Coronary artery (tissue), 2 donors: ENCODE results near the gene HMOX2.
A peak's percentile ranks its signal among the peaks of the same experiment; 100 is the strongest.

ENCODE experiments used
- DNase-seq: peaks from one replicate; pipeline ENCODE4 v3.0.0-alpha.2; 2017; ENCODE audit warnings: low spot score
- H3K27ac ChIP-seq, 2 donors: fragments of 200-600 bp; sonication (generic); one replicate each; pipeline ENCODE4 v1.5.1; 2016 to 2019
- H3K4me3 ChIP-seq: fragments of 200-600 bp; sonication (generic); 2 replicates; pipeline ENCODE4 v1.5.1; 2016; ENCODE audit warnings: mild to moderate bottlenecking, moderate library complexity
- TF ChIP-seq, protein P1 (sequence below): fragments of 200-600 bp; sonication (generic); IDR thresholded peaks from one replicate; pipeline ENCODE4 v1.5.1; 2019; ENCODE audit warnings: antibody characterized with exemption

HMOX2 gene, protein sequence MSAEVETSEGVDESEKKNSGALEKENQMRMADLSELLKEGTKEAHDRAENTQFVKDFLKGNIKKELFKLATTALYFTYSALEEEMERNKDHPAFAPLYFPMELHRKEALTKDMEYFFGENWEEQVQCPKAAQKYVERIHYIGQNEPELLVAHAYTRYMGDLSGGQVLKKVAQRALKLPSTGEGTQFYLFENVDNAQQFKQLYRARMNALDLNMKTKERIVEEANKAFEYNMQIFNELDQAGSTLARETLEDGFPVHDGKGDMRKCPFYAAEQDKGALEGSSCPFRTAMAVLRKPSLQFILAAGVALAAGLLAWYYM

DNA sequence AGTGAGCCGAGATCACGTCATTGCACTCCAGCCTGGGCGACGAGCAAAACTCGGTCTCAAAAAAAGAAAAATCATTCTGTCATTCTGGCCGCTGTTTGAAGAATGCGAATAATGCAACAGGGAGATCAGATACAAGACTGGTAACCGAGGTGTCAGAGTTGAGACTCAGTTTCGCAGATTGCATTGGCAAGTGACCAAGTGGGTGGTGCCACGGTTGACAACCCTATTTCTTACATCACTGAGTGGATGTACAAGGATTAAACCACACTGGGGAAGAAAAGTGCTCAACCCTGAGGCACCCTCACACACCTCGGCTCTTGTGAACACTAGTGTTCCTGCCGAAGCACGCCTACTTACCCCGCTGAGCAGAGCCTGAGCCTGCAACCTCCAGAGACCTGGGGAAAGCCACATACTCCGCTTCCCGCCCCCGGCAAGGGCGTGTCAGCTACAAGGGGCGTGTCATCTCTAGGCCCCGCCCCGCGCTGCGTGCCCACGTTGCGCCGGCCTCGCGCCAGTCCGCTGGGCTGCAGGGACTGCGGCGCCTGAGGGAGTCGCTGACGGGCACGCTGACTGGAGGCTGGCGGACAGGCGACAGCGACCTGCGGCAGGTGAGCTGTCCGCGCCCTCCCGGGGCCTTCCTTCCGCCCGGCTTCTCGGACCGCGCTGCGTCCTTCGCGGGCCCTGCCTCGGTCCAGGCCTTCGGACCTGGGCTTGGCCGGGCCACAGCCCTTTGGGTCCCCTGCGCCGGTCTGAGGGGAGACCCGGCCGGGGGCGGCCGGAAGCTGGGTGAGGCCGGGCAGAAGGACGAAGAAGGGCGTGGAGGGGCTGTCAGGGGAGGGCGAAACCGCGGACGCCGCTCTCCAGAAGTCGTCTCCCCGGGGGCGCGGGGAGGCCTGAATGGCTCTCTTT lies at the start of gene HMOX2:
Gene HMOX2 (plus strand): TSS at position 519 of the 909 bp plus-strand sequence. CDS start 29,127 bp downstream, outside the sequence.
- peak; percentile 93 for DNase-seq
- Histone ChIP-seq H3K27ac (peak within 1 kb of the TSS; percentile 68 to 88), H3K4me3 (peak within 1 kb of the TSS; percentile 99)
- TF ChIP-seq, protein P1, sequence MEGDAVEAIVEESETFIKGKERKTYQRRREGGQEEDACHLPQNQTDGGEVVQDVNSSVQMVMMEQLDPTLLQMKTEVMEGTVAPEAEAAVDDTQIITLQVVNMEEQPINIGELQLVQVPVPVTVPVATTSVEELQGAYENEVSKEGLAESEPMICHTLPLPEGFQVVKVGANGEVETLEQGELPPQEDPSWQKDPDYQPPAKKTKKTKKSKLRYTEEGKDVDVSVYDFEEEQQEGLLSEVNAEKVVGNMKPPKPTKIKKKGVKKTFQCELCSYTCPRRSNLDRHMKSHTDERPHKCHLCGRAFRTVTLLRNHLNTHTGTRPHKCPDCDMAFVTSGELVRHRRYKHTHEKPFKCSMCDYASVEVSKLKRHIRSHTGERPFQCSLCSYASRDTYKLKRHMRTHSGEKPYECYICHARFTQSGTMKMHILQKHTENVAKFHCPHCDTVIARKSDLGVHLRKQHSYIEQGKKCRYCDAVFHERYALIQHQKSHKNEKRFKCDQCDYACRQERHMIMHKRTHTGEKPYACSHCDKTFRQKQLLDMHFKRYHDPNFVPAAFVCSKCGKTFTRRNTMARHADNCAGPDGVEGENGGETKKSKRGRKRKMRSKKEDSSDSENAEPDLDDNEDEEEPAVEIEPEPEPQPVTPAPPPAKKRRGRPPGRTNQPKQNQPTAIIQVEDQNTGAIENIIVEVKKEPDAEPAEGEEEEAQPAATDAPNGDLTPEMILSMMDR: no peak

DNA sequence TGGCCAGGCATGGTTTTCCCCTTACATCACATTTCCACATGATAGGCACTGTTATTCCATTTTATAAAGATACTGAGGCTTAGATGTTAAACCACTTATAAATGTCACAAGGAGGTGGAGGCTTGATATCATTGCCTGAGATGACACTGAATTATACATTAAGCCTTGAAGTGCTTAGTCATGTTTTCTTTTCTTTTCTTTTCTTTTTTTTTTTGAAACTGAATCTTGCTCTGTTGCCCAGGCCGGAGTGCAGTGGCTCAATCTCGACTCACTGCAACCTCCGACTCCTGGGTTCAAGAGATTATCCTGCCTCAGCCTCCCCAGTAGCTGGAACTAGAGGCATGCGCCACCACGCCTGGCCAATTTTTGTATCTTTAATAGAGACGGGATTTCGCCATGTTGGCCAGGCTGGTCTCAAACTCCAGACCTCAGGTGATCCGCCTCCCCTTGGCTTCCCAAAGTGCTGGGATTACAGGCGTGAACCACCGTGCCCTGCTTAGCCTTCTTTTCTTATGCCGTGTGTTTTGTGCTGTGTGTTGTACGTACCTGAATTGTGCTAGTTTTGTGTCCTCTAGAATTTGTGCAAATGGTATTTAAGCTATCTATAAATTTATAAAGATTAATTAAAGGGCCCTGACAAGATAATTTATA lies 49.4 kb upstream of the HMOX2 start:
- no peak for DNase-seq
- no peak overlapping the region for H3K27ac ChIP-seq
- H3K4me3 ChIP-seq: peak overlapping the region; percentile 82

DNA sequence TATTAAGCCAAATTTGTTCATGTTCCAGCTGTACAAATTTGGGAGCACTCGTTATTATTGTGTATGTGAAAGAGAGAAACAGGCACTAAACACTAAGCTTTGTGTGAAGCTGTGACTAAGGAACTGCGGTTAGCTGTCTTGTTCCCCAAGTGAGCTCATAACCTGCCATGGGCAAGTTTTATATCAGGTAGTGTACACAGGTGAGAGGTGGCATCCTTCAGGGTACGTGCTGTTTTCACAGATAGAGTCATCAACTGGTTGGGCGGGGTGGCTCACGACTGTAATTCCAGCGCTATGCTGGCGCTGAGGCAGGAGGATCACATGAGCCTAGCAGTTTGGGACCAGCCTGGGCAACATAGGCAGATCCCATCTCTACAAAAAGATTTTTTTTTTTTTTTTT lies 47.7 kb upstream of the HMOX2 start:
- DNase-seq: no peak
- TF ChIP-seq, protein P1: no peak
- Histone ChIP-seq H3K27ac (no peak overlapping the region), H3K4me3 (no peak overlapping the region)

More for the DNA sequence above, 49.4 kb upstream of the HMOX2 start:
- TF ChIP-seq, protein P1: no peak

DNA sequence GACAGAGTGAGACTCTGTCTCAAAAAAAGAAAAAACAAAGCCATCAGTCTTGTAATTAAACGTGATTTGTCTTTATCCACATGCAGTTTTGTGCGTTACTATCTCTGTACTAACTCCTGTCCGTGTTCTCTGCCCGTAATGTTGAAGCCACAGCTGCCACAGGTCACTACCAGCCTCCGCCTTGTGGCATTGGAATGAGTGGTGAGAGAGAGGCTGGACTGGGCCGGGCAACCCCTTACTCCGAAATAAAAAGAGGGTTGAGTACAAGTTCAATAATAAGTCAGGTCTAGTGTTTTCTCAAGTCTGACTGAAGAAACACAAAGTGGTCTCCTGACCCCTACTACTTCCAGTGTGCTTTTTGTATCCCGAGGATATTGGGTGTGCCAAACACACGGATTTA lies 45.2 kb upstream of the HMOX2 start:
- no peak overlapping the region for H3K4me3 ChIP-seq
- DNase-seq: no peak
- TF ChIP-seq, protein P1: no peak

DNA sequence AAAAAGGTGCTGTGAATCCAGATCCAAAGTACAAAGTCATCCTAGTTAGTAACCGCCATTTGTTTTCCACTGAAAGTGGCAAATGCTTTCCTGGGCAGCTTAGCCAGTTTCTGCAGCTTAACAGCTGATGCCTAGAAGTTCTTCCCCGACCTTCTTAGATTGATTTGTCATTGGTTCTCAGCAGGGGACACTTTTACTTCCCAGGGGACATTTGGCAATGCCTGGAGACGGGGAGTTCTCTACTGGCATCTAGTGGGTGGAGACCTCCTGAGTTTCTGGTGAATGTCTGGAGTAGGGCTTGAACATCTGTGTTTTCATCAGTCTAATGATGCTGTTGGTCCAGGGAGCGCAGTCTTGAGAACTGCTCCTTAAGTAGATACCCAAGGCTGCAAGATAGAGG lies 43.0 kb upstream of the HMOX2 start:
- TF ChIP-seq, protein P1: no peak
- no peak overlapping the region for H3K27ac ChIP-seq
- no peak for DNase-seq
- no peak overlapping the region for H3K4me3 ChIP-seq

More for the DNA sequence above, 45.2 kb upstream of the HMOX2 start:
- no peak overlapping the region for H3K27ac ChIP-seq

DNA sequence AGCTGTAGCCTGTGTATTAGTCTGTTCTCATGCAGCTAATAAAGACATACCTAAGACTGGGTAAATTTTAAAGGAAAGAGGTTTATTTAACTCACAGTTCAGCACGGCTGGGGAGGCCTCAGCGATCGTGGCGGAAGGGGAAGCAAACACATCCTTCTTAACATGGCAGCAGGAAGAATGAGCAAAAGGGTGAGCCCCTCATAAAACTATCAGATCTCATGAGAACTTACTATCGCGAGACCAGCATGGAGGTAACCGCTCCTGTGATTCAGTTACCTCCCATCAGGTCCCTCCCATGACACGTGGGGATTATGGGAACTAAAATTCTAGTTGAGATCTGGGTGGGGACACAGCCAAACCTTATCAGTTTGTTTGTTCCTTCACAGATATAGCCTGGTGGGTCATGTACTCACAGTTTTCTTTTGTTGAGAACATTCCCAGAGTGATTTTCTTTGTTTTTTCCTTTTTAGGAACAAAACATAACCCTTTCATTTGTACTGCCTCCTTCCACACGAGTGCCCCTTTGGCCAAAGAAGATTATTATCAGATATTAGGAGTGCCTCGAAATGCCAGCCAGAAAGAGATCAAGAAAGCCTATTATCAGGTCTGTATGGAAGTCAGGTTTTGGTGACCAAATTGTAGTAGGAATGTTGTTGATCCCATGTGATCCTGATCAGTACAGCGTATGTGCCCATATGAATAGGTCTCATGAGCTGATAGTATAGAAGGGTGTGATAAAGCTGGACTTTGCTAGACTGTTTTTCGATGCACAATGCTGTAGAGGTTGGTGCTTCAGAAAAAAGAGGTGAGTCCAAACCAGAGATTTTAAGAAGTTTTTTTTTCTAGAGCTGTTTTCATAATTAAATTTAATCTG lies 42.0 kb upstream of the HMOX2 start:
- TF ChIP-seq, protein P1: no peak
- H3K27ac ChIP-seq: no peak overlapping the region
- no peak overlapping the region for H3K4me3 ChIP-seq
- DNase-seq: no peak
